OCI-LY1 (cell line): ENCODE data around the gene ATP11C.

ENCODE experiments used
- H2AFZ ChIP-seq: fragments of 200-600 bp; sonication (generic), shearing (Covaris generic); 2 replicates; pipeline ENCODE4 v1.6.0; 2014; ENCODE audit warnings: antibody characterized with exemption, mild to moderate bottlenecking, low read length
- H3F3A ChIP-seq: fragments of 200-600 bp; sonication (generic), shearing (Covaris generic); 2 replicates; pipeline ENCODE4 v1.6.0; 2014; ENCODE audit warnings: mild to moderate bottlenecking, antibody characterized with exemption, low read length, moderate library complexity; ENCODE audit not compliant: insufficient read depth
- H3K27ac ChIP-seq: fragments of 200-600 bp; sonication (generic); 2 replicates; pipeline ENCODE4 v1.5.1; 2014; ENCODE audit warnings: low read length, mixed run types, mild to moderate bottlenecking, low read depth; ENCODE audit not compliant: poor library complexity, severe bottlenecking
- H3K27me3 ChIP-seq: fragments of 200-600 bp; sonication (generic); 2 replicates; pipeline ENCODE4 v1.6.0; 2014; ENCODE audit warnings: antibody characterized with exemption, mild to moderate bottlenecking, low read length, moderate library complexity; ENCODE audit not compliant: insufficient read depth
- H3K36me3 ChIP-seq: fragments of 200-600 bp; sonication (generic); 2 replicates; pipeline ENCODE4 v1.6.1; 2014; ENCODE audit warnings: mild to moderate bottlenecking, antibody characterized with exemption, low read length, moderate library complexity, mixed read lengths; ENCODE audit not compliant: insufficient read depth
- H3K4me1 ChIP-seq: fragments of 200-600 bp; sonication (generic); 2 replicates; pipeline ENCODE4 v1.5.1; 2014; ENCODE audit warnings: mild to moderate bottlenecking, low read length, moderate library complexity; ENCODE audit not compliant: insufficient read depth, severe bottlenecking
- H3K4me2 ChIP-seq: fragments of 200-600 bp; sonication (generic), shearing (Covaris generic); 2 replicates; pipeline ENCODE4 v1.6.1; 2014; ENCODE audit warnings: low read length
- H3K4me3 ChIP-seq: fragments of 200-600 bp; sonication (generic); 2 replicates; pipeline ENCODE4 v1.5.1; 2014; ENCODE audit warnings: low read length, low read depth, mild to moderate bottlenecking, mixed read lengths; ENCODE audit not compliant: poor library complexity, severe bottlenecking
- H3K79me2 ChIP-seq: fragments of 200-600 bp; shearing (Covaris generic); 2 replicates; pipeline ENCODE4 v1.6.1; 2016; ENCODE audit warnings: mixed run types, low read length, mixed read lengths; ENCODE audit not compliant: insufficient read depth
- H3K9ac ChIP-seq: fragments of 200-600 bp; sonication (generic), shearing (Covaris generic); 2 replicates; pipeline ENCODE4 v1.6.1; 2014; ENCODE audit warnings: mild to moderate bottlenecking, low read length, mixed read lengths
- H3K9me2 ChIP-seq: fragments of 200-600 bp; sonication (generic), shearing (Covaris generic); 2 replicates; pipeline ENCODE4 v1.6.1; 2014; ENCODE audit warnings: low read depth, mild to moderate bottlenecking, low read length, mixed read lengths
- H3K9me3 ChIP-seq: fragments of 200-600 bp; shearing (Covaris generic); 2 replicates; pipeline ENCODE4 v1.6.1; 2014; ENCODE audit warnings: low read length, mixed read lengths
- H4K20me1 ChIP-seq: fragments of 200-600 bp; sonication (generic), shearing (Covaris generic); 2 replicates; pipeline ENCODE4 v1.6.0; 2016; ENCODE audit warnings: mild to moderate bottlenecking, low read length; ENCODE audit not compliant: insufficient read depth
- CTCF ChIP-seq: fragments of 200-600 bp; sonication (generic), shearing (Covaris generic); IDR thresholded peaks from 2 replicates; pipeline ENCODE4 v1.5.1; 2017; ENCODE audit warnings: mild to moderate bottlenecking, antibody characterized with exemption, low read length, moderate library complexity, mixed read lengths
- EZH2 ChIP-seq: fragments of 200-600 bp; sonication (generic), shearing (Covaris generic); IDR thresholded peaks from 2 replicates; pipeline ENCODE4 v1.8.0; 2017; ENCODE audit warnings: borderline replicate concordance, mixed run types, mild to moderate bottlenecking, antibody characterized with exemption, low read length, moderate library complexity, mixed read lengths

The ATP11C gene

GRCh38 chrX:139931646-139932072 lies 1.2 kb downstream of the ATP11C start:
- Histone ChIP-seq H3K4me1 (peaks cover 29% of the 10 kb centered on the region), H3K79me2 (peaks cover 37% of the 10 kb centered on the region), H3K9me3 (no peaks in the 10 kb centered on the region), H3K9ac (peak overlapping the region; percentile 87), H3K36me3 (no peaks in the 10 kb centered on the region), H3K4me3 (peak overlapping the region; percentile 95), H3K27me3 (no peaks in the 10 kb centered on the region), H3F3A (no peaks in the 10 kb centered on the region), H2AFZ (no peak overlapping the region), H3K27ac (peak overlapping the region; percentile 66), H3K9me2 (no peaks in the 10 kb centered on the region), H3K4me2 (peak overlapping the region; percentile 83), H4K20me1 (no peaks in the 10 kb centered on the region)
- TF ChIP-seq CTCF (no peak), EZH2 (no peak)

GRCh38 chrX:139930916-139931645 lies 1.8 kb downstream of the ATP11C start:
- H4K20me1 ChIP-seq, result no peaks in the 10 kb centered on the region
- H3K4me2 ChIP-seq, result peak overlapping the region; percentile 83
- H2AFZ ChIP-seq, result no peak overlapping the region

GRCh38 chrX:139930401-139930800 lies 2.5 kb downstream of the ATP11C start:
- peaks cover 33% of the 10 kb centered on the region for H3K4me1 ChIP-seq
- peaks cover 48% of the 10 kb centered on the region for H3K79me2 ChIP-seq
- H3K9me2 ChIP-seq, result no peaks in the 10 kb centered on the region
- H3F3A ChIP-seq, result no peaks in the 10 kb centered on the region
- no peaks in the 10 kb centered on the region for H3K9me3 ChIP-seq
- no peak overlapping the region for H3K27ac ChIP-seq
- H3K36me3 ChIP-seq, result no peaks in the 10 kb centered on the region
- TF ChIP-seq EZH2 (no peak), CTCF (no peak)
- peak overlapping the region; percentile 95 for H3K4me3 ChIP-seq
- peak overlapping the region; percentile 83 for H3K4me2 ChIP-seq
- peak overlapping the region; percentile 87; the same call in 1 of the 2 replicates for H3K9ac ChIP-seq
- H2AFZ ChIP-seq, result no peak overlapping the region
- H4K20me1 ChIP-seq, result no peaks in the 10 kb centered on the region
- no peaks in the 10 kb centered on the region for H3K27me3 ChIP-seq

More at GRCh38 chrX:139930916-139931645, 1.8 kb downstream of the ATP11C start:
- no peaks in the 10 kb centered on the region for H3K9me2 ChIP-seq
- no peaks in the 10 kb centered on the region for H3F3A ChIP-seq
- H3K9me3 ChIP-seq, result no peaks in the 10 kb centered on the region
- peak overlapping the region; percentile 66 for H3K27ac ChIP-seq
- H3K27me3 ChIP-seq, result no peaks in the 10 kb centered on the region
- H3K79me2 ChIP-seq, result peaks cover 43% of the 10 kb centered on the region
- H3K4me3 ChIP-seq, result peak overlapping the region; percentile 95
- no peaks in the 10 kb centered on the region for H3K36me3 ChIP-seq
- TF ChIP-seq CTCF (no peak), EZH2 (no peak)
- peak overlapping the region; percentile 87 for H3K9ac ChIP-seq
- H3K4me1 ChIP-seq, result peaks cover 33% of the 10 kb centered on the region
